Effector CD4-positive, alpha-beta T cell (primary cell): ENCODE data around the gene KHDRBS2. TPM values are rescaled to one million over a fixed set of nuclear protein-coding genes. Genes with fewer than 3 reads are reported as not detected.

Experiments used
- DNase-seq: peaks from one replicate; pipeline ENCODE4 v3.0.0-alpha.2; 2020
- total RNA-seq: gene quantifications from one replicate; lab custom pipeline; 2026; lab: John Stamatoyannopoulos, UW

KHDRBS2 gene
- total RNA-seq: not detected

GRCh38 chr6:62285612-62286469 is at the start of gene KHDRBS2:
Gene KHDRBS2 (minus strand): TSS chr6:62286225.
- no peak for DNase-seq

DNA sequence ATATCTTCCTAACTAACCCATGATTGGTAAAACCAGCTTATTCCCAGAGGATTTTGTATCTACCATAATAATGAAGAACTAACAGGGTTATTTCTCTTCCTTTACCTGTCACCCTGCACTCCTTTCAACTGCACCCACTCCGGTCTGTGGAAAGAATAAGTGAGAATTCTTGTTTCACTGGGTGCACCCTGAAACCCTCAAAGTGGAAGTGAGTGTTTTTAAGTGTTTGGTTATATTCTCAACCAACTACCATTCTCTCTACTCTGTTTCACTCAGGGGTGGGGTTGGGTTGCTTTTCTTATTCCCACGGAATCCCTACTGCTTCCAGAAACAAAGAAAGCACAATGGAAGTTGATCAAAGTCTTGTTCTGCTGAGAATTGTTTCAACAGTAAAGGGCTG is 42.6 kb upstream of the KHDRBS2 start:
- no peak for DNase-seq

DNA sequence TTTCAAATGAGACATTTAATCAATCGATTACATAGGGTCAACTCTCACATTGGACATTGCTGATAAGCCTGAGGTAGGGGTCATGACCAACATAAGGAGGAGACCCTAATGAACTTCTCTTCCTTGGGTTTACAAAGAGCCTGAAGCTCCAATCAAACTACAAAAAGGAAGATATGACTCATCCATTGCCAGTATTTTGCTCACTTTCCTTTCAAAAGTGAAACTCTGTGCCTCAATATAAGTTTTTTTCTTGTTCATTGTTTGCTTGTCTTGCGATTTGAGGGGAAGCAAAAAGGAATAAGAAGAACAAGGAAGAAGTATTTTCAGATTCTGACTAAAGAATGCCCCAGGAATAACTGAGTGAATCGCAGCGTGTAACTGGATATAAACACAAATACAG is 38.8 kb upstream of the KHDRBS2 start:
- DNase-seq: no peak

DNA sequence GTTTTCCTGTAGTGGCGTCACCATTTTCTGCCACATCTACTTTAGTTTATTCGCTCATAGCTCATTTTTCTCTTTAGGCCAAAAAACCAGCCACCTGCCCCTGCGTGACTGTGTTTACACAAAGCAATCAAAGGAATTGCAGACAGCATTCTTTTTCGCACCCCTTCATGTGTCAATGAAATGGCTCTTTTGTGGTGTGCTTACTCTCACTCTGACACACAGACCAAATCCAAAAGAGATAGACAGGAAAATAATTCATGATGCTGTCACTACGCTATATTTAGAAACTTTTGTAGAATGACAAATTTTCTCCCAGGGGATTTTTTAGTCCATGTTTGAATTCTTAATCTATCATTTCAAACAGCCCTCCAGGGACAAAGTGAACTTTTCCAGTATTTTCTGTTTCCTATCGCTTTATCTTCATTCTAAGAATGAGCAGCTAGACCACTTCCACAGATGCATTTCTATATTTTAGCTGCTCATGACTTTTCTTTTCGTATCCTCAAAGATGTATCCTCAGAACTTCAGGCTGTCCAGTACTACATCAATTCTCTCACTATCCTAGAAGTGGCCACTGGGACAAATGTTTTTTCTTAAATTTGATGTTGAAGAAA is 37.9 kb upstream of the KHDRBS2 start:
- DNase-seq: no peak

- DNase-seq: no peak
Observed at GRCh38 chr6:62298745-62299392, 12.8 kb upstream of the KHDRBS2 start.

GRCh38 chr6:62296541-62296940 is 10.5 kb upstream of the KHDRBS2 start:
- no peak for DNase-seq

- DNase-seq: no peak
Observed at GRCh38 chr6:62288974-62289373, 2.9 kb upstream of the KHDRBS2 start.

DNA sequence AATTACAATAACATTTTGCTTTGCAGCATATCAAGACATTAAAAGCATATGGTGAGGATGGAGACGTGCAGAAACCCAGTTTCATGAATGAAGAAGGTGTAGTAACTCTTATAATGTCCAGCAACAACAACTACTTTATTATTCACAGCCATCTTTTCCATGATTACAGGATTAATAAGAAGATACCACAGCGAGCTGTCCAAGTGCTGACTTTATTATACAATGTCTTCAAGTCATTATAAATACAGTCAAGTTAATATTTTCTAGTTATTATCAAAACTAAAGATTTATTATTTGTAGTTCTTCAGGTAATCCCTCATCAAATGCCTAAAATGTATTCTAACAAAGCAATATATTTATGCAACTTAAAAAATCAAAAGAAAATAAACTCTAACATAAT is 2.5 kb upstream of the KHDRBS2 start:
- no peak for DNase-seq

GRCh38 chr6:62286470-62286843 is 432 bp upstream of the KHDRBS2 start:
- DNase-seq: no peak

GRCh38 chr6:62284725-62285124 is 1.3 kb downstream of the KHDRBS2 start:
- DNase-seq: no peak

DNA sequence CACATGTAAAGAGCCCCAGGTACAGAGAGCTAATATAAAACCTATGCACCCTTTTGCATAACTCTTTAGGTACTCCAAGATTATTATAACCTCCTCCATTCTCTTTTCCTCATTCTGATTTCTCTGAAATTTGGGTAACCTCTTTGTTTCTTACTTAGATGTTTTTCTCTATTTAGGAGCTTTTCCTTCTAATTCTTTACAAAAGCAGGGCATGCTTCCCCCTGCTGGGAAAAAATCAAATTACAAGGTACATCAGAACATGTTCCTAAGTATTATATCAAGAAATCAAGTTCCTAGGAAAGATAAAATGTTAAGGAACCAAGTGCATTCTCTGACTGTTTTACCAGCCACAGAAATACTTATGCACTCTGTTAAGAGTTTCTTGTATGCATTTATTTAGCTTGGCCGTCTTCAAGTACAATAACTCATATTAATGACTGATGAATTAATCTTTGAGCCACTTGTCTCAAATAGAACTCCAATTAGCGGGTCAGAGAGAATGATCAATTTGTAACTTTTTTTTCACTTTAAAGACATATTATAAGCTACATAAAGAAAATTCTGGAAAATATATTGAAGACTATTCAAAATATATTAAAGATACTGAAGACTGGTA is 2.1 kb downstream of the KHDRBS2 start:
- no peak for DNase-seq

- DNase-seq: no peak
Observed at GRCh38 chr6:62283365-62283764, 2.7 kb downstream of the KHDRBS2 start.

GRCh38 chr6:62280099-62280498 is 5.9 kb downstream of the KHDRBS2 start:
- DNase-seq: no peak

GRCh38 chr6:62272114-62272513 is 13.9 kb downstream of the KHDRBS2 start:
- no peak for DNase-seq

GRCh38 chr6:62265906-62266525 is 20.0 kb downstream of the KHDRBS2 start:
- DNase-seq: no peak

- no peak for DNase-seq
Observed at GRCh38 chr6:62262283-62262682, 23.7 kb downstream of the KHDRBS2 start.

GRCh38 chr6:62246087-62246486 is 39.9 kb downstream of the KHDRBS2 start:
- DNase-seq: no peak

DNA sequence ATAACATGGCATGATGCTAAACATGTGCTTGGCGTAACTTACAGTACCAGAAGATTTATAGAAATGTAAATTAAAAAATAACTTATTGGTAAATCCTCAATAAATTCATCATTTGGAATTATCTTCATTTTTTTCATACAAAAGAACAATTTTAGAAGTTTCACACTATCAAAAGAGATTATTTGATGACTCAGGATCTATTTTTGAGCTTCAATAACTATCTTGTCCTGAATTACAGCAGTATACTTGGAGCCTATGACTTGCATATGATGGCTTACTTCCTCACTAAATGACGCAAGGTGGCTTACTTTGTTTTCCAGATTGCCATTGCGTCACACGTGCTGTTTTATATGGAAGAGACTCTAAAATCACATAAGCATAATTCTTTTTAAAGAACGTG is 49.2 kb downstream of the KHDRBS2 start:
- DNase-seq: no peak

GRCh38 chr6:62229231-62229630 is 56.8 kb downstream of the KHDRBS2 start:
- DNase-seq: no peak

DNA sequence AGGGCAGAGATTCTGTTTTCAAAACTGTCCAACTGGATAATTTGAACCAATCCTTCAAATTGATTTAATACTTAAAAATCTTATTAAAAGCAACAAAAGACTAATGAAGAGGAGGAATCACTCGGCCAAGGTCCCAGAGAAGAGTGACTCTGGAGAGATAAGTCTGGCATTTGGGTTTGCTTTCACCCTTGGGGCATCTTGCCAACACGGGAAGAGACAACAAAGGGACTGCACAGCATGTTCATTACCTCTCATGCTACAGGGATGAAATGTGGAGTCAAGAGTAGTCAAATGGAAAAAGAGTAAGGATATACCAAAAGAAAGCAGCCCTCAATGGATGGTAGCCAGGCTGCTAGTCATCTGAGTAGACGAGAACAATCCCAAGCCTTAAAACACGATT is 68.2 kb downstream of the KHDRBS2 start:
- DNase-seq: no peak

GRCh38 chr6:62202078-62202477 is 83.9 kb downstream of the KHDRBS2 start:
- DNase-seq: no peak

DNA sequence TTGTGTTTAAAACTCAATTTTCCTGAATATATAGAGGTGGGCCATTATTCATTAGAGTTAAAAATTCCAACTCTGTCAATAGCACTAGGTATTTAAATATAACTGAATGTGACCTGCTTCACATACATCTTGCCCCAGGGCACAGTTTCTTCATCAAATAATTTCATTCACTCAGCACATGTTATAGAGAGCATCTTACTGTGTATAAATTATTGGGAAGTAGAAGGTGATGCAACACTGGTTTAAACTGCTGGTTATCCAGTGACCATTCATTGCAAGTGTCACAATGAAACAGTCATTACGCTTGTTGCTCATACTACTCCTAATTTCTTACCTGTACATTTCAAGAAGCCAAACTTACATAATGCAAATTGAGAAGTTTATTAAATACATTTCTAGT is 93.4 kb downstream of the KHDRBS2 start:
- DNase-seq: no peak

- no peak for DNase-seq
Observed at GRCh38 chr6:62175195-62175594, 110.8 kb downstream of the KHDRBS2 start.
